Activated CD4-positive, alpha-beta T cell treated with anti-CD3 and anti-CD28 coated beads, Interleukin-2, amount 50 U/mL, for 24 hours (primary cell): ENCODE measurements around the gene DPH6.
"Not testable (repeated sequence)": the region's sequence is repeated elsewhere in the genome, so short reads cannot be mapped to it uniquely, and the experiment has no call there.

Source experiments
- DNase-seq, 2 donors: peaks; one replicate each; pipeline ENCODE4 v3.0.0-alpha.2; 2020; ENCODE audit warnings: low read depth in 1 of 2, low spot score in 1 of 2

DPH6 gene

DNA sequence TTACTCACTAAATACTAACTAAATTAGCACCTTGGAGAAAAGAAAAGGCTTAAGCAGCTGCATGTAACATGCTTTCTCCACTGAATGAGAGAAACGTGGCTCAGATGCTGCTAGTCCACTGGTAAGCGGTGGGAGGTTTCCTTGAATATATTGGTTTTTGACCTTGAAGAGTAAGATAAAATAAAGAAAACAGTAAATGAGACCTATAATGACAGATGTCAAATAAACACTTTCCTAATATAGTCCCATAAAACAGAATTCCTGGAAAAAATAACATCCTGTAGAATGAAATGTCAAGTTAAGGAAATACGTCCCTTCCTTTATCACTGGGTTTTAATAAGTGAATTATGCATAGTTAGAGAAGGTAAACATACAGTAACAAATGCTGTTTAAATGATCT lies 215.0 kb downstream of the DPH6 start:
- no peak for DNase-seq

DNA sequence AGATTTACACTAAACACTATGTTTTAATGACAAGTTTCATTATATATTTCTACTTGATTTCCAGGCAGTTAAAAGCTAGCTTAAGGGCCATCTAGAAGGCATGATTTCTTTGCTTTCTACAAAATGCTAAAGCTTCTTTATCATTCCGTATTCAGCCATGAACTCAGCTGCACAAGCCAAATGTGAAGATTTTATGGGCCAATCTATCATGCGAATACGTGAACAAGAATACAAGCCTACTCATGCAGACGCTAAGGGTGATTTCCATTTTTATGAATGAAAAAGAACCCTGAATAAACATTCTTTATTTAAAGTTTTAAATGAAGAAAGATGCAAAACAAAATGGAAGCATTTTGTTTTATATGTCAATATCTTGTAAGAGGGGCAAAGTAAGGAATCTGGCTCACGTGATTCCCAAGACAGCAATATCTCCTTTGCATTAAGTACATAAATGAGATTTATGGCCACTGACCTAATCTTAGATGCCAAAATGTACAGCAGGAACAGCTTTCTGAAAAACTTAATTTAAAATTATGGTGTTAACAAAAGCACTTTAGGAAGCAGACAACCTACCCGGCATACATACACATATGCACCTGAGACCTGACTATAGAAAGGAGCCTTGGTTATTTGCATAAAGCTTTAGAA lies 215.8 kb downstream of the DPH6 start:
- DNase-seq = no peak

DNA sequence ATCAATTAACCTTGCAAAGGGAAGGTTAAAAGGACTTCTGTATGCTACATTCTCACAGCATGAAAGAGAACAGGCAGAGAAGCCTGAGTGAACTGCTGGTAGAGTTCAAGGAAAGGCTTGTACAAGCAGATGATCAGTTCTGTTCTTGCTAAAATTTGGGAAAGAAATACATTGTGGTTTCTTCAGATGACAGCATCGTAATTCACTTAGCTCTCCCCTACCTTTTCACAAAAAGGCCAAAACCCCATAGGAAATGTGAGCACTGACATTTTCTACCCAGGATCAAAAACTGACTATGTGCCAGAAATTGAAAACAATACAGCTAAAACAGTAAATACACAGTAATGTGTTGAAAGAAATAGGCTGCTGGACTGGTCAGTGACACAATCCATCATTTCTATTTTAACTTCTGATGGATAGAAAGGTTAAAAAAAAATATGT lies 216.4 kb downstream of the DPH6 start:
- no peak for DNase-seq

DNA sequence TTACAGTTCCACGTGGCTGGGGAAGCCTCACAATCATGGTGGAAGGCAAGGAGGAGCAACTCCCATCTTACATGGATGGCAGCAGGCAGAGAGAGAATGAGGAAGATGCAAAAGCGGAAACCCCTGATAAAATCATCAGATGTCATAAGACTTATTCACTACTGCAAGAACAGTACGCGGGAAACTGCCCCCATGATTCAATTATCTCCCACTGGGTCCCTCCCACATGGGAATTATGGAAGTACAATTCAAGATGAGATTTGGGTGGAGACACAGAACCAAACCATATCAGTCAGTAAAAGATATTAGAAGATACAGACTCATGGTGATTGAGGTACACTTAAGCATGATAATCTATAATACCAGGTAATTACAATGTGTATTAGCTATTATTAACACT lies 217.1 kb downstream of the DPH6 start:
- DNase-seq = not testable (repeated sequence)

DNA sequence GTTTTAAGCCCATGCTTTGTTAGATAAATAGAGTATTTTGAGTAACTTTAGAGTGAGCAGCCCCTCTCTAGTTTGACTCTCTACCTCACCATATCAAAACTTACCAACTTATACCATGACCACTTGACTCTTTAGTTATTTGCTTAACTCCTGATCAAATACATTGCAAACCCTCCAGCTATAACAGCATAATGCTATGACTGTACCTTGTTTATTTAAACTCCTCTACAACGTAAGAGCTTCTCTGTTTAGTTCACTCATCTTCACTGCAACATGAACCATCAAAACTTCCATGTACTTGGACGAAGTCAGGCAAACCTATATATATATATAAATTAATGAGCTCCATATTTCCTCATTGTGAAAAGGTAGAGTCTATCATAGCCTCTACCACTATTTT lies 218.2 kb downstream of the DPH6 start:
- DNase-seq = no peak

DNA sequence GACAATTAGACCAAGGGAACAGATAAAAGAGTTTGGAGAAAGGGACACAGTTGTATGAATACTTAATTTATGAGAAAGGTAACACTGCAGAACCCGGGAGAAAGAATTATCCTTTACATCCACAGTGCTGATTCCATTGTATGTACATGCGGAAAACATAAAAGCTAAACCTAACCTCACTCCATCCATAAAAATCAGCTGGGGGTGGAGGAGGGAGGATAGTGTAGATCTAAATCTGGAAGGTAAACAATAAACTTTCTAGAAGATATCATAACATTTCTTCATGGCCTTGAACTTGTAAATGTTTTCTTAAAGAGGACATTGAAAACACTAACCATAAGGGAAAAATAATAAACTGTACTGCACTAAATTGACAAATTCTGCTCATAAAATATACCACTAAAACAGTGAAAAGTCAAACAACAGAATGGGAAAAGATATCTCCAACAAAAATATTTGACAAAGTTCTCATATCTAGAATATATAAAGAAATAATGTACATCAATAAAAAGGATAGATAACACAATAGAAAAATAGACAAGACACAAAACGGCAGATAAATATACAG lies 220.5 kb downstream of the DPH6 start:
- DNase-seq = no peak

DNA sequence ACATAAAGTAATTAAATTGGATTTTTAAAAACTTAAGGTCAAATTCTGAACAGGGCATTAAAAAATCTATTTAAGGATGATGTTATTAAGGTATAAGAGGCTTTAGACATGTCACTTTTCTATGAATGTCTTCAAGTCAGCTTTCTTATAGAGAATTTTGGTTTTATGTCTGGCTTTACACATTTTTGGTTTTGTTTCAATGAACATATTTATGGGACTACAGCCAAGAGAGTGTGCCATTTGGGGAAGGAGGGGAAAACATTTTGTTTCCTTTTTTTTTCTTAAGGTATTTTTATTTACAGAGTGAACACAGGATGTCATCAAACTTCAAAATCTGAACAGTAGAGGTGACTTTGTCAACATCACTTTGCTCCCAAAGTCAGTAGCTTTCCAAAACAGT lies 222.8 kb downstream of the DPH6 start:
- DNase-seq = no peak

DNA sequence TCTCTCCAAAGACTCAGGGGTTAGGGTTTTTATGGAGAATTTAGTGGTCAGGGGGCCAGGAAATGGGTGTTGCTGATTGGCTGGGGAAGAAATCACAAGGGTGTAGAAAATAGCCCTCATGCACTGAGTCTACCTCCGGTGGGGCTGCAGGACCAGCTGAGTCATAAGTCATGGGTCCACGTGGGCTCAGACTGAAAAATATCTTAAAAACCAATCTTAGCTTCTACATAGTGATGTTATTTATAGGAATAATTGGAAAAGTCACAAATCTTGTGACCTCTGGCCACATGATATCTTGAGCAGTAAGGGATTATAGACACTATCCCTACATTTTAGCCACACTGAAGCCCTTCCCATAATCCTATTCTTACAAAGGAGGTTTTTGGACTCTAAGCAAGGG lies 224.0 kb downstream of the DPH6 start:
- DNase-seq = no peak

DNA sequence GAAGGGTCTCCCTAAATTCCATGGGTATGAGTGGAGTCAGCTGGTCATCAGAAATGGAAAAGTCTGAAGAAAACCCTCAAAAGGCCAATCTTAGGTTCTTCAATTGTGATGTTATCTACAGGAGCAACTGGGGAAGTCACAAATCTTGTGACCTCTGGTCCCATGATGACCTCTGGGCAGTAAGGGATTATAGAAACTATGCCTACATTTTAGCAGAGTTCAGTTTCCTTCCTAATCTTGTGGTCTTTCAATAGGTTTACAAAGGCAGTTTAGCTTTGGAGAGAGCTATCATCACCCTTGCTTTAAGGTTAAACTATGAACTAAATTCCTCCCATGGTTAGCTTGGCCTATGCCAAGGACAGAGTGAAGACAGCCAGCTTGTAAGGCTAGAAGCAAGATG lies 225.1 kb downstream of the DPH6 start:
- no peak for DNase-seq
